K562 (cell line): ENCODE data around the gene SCN8A. TPM values are rescaled to one million over a fixed set of nuclear protein-coding genes. Genes with fewer than 3 reads are reported as not detected.

Experiments
- ATAC-seq: fragments of 200-7000 bp; cut with Tn5 transposase; 3 replicates; pipeline ENCODE4 v1.9.1; 2020; ENCODE audit warnings: moderate library complexity
- BruUV-seq: library from RNA; stranded (reverse); fragments of 400-500 nt; replicated peaks from 2 replicates; lab custom pipeline; 2021; lab: Mats Ljungman, UMichigan
- CTCF ChIA-PET: fragments of 300-600 bp; formaldehyde crosslinking; extraction: SDS; loops from one replicate; lab custom pipeline; 2021; ENCODE audit warnings: low intra/inter-chr PET ratio; lab: Yijun Ruan, JAX
- POLR2A ChIA-PET: fragments of 300-600, 350-650 bp; sonication (Branson Sonifier 250); formaldehyde crosslinking; extraction: SDS; loops from one replicate; lab custom pipeline; 2021; ENCODE audit warnings: antibody characterized with exemption, inconsistent platforms; lab: Yijun Ruan, JAX
- DNase-seq, 4 experiments: peaks; one replicate each; pipeline versions ENCODE4 v3.0.0 to v3.0.0-alpha.2; 2011 to 2018; ENCODE audit warnings: low spot score in 3 of 4, mixed read lengths in 3 of 4; ENCODE audit errors: extremely low read depth in 1 of 4
- FAIRE-seq: peaks from 2 replicates; lab custom pipeline; 2011; peaks lifted over from hg19 to GRCh38; lab: Jason Lieb, UNC
- H2AFZ ChIP-seq: 2 replicates; pipeline ENCODE4 v1.6.0; 2011; ENCODE audit warnings: low read depth, low read length, control low read depth, inconsistent platforms
- H3K27ac ChIP-seq: fragments of 200-600 bp; 3 replicates; pipeline ENCODE4 v1.8.0; 2011; ENCODE audit warnings: low read depth, mild to moderate bottlenecking, control low read depth, inconsistent platforms, low read length, moderate library complexity, mixed read lengths; ENCODE audit errors: extremely low read depth
- H3K27me3 ChIP-seq, 2 experiments: fragments of 300-600 bp in 1 of 2; 2 replicates in 1 of 2; 3 replicates in 1 of 2; pipeline versions ENCODE4 v1.6.0 to v1.8.0; 2011; ENCODE audit warnings: inconsistent platforms in 2 of 2, low read length in 2 of 2, mild to moderate bottlenecking in 1 of 2, mixed read lengths in 1 of 2, moderate library complexity in 1 of 2; ENCODE audit not compliant: control insufficient read depth in 2 of 2, insufficient read depth in 2 of 2
- H3K36me3 ChIP-seq: fragments of 300-600 bp; 3 replicates; pipeline ENCODE4 v1.8.0; 2011; ENCODE audit warnings: mild to moderate bottlenecking, low read length, inconsistent platforms; ENCODE audit not compliant: control insufficient read depth, insufficient read depth
- H3K4me1 ChIP-seq, 2 experiments: fragments of 200-600 bp in 1 of 2; replicated peaks in 1 of 2; 2 replicates in 1 of 2; 3 replicates in 1 of 2; pipeline versions ENCODE4 v1.5.1 to v1.8.0; 2011; ENCODE audit warnings: inconsistent platforms in 2 of 2, low read length in 2 of 2, mild to moderate bottlenecking in 1 of 2, mixed read lengths in 1 of 2, moderate library complexity in 1 of 2; ENCODE audit not compliant: control insufficient read depth in 2 of 2, insufficient read depth in 2 of 2
- H3K4me2 ChIP-seq: 2 replicates; pipeline ENCODE4 v1.6.1; 2011; ENCODE audit warnings: low read length, control low read depth, inconsistent platforms, mixed read lengths; ENCODE audit not compliant: insufficient read depth
- H3K4me3 ChIP-seq: fragments of 200-600 bp; sonication (generic), shearing (Covaris generic); 2 replicates; pipeline ENCODE4 v1.5.1; 2016; ENCODE audit warnings: control low read depth, inconsistent platforms
- H3K79me2 ChIP-seq: fragments of 200-600 bp; 3 replicates; pipeline ENCODE4 v1.8.0; 2011; ENCODE audit warnings: low read length, inconsistent platforms; ENCODE audit not compliant: control insufficient read depth, insufficient read depth
- H3K9ac ChIP-seq, 2 experiments: 2 replicates each; pipeline versions ENCODE4 v1.6.0 to v1.6.1; 2011; ENCODE audit warnings: low read depth in 2 of 2, low read length in 2 of 2, control low read depth in 1 of 2, inconsistent platforms in 1 of 2, mild to moderate bottlenecking in 1 of 2, mixed read lengths in 1 of 2; ENCODE audit not compliant: insufficient read depth in 1 of 2
- H3K9me1 ChIP-seq: one replicate; pipeline ENCODE4 v1.6.0; 2011; ENCODE audit warnings: inconsistent platforms, mild to moderate bottlenecking, low read length, moderate library complexity; ENCODE audit not compliant: control insufficient read depth, insufficient read depth
- H3K9me3 ChIP-seq: replicated peaks from 2 replicates; pipeline ENCODE4 v1.5.1; 2011; ENCODE audit warnings: low read depth, low read length, inconsistent platforms; ENCODE audit not compliant: control insufficient read depth, insufficient read depth
- H4K20me1 ChIP-seq: replicated peaks from 2 replicates; pipeline ENCODE4 v1.6.1; 2011; ENCODE audit warnings: low read length, inconsistent platforms, mixed read lengths; ENCODE audit not compliant: control insufficient read depth, insufficient read depth
- ASH1L ChIP-seq: fragments of 450-650 bp; IDR thresholded peaks from 2 replicates; pipeline ENCODE4 v1.6.1; 2018; ENCODE audit warnings: borderline replicate concordance, mild to moderate bottlenecking, low read depth; ENCODE audit not compliant: partially characterized antibody
- ATF1 ChIP-seq, 2 experiments: fragments of 450-650 bp in 1 of 2; IDR thresholded peaks; 2 replicates each; pipeline ENCODE4 v1.6.1; 2016; ENCODE audit warnings: missing compliant biosample characterization in 1 of 2, missing genetic modification characterization in 1 of 2
- EHMT2 ChIP-seq: fragments of 450-650 bp; IDR thresholded peaks from 2 replicates; pipeline ENCODE4 v1.6.1; 2018; ENCODE audit warnings: antibody characterized with exemption
- FUS ChIP-seq: fragments of 200-400 bp; formaldehyde crosslinking; optimal IDR thresholded peaks from 2 replicates; pipeline ENCODE3; 2017; ENCODE audit warnings: low read depth, low read length
- HIVEP1 ChIP-seq: fragments of 250-450 bp; sonication (Bioruptor Pico); IDR thresholded peaks from 2 replicates; pipeline ENCODE4 v1.4.0; 2020; ENCODE audit warnings: mild to moderate bottlenecking
- RCOR1 ChIP-seq, 2 experiments: IDR thresholded peaks; 2 replicates each; pipeline ENCODE4 v1.6.1; 2012; ENCODE audit warnings: low read depth in 2 of 2, low read length in 2 of 2, borderline replicate concordance in 1 of 2, improper control_type of control experiment in 1 of 2
- SETDB1 ChIP-seq: IDR thresholded peaks from one replicate; pipeline ENCODE4 v1.6.1; 2012; ENCODE audit warnings: low read length, control low read depth, inconsistent platforms
- ZBTB33 ChIP-seq: sonication (generic); formaldehyde crosslinking; IDR thresholded peaks from 2 replicates; pipeline ENCODE4 v1.8.1; 2023; ENCODE audit warnings: mild to moderate bottlenecking, missing genetic modification reagents
- ZNF217 ChIP-seq: sonication (generic); formaldehyde crosslinking; IDR thresholded peaks from 2 replicates; pipeline ENCODE4 v1.8.0; 2022; ENCODE audit warnings: mild to moderate bottlenecking, missing genetic modification reagents
- in situ Hi-C: fragments of 300-500 bp; cut with MboI; formaldehyde crosslinking; loops from 4 replicates; pipeline ENCODE4 v1.15.0; 2018; ENCODE audit warnings: inconsistent platforms, mixed read lengths
- intact Hi-C: fragments of 100-400 bp; cut with micrococcal nuclease; formaldehyde crosslinking; loops from 2 replicates; pipeline ENCODE4 v1.14.2; 2022
- polyA plus RNA-seq, 8 experiments: library from polyadenylated mRNA; depleted of rRNA in 4 of 8; stranded (reverse) in 5 of 8; unstranded in 3 of 8; fragments of >200 nt; fragmentation: Nextera tagmentation in 2 of 8; fragmentation: Illumina TruSeq in 1 of 8; extraction: Ambion mirVana in 2 of 8; extraction: Trizol in 1 of 8; gene quantifications; 2 replicates each; pipeline versions ENCODE4 v1.2.1 to v1.2.3, GENCODE V29; 2011 to 2014; ENCODE audit warnings: inconsistent platforms in 1 of 8, missing spikeins in 1 of 8
- total RNA-seq, 7 experiments: library from RNA; depleted of rRNA in 6 of 7; stranded (reverse); fragments of >200 nt in 6 of 7; fragmentation: Illumina TruSeq in 2 of 7; extraction: Trizol in 2 of 7; gene quantifications; 2 replicates each; pipeline versions ENCODE4 v1.2.1 to v1.2.3, GENCODE V29; 2011 to 2021; ENCODE audit warnings: low replicate concordance in 1 of 7

The SCN8A gene
- total and polyA plus RNA-seq, 9 of the 15 experiments (the other 6 are each of a cell fraction or from before 2014, with no cell fraction given), result 0.03 to 0.29 (median 0.15) TPM; not detected in 1

GRCh38 chr12:51759175-51759574 is 168.1 kb downstream of the SCN8A start:
- TF ChIP-seq ZBTB33 (CRISPR knock-in tag) (no peak), EHMT2 (no peak), SETDB1 (no peak), RCOR1 (IDR thresholded peaks at IDR 0.05; ENCODE audit: borderline replicate concordance in 1 of 2, low read depth in 2 of 2, low read length in 2 of 2) (no peak), FUS (no peak), ATF1 (CRISPR knock-in tag; IDR thresholded peaks at IDR 0.05) (no peak), ATF1 (tag; IDR thresholded peaks at IDR 0.05) (no peak), ASH1L (no peak), HIVEP1 (CRISPR knock-in tag) (no peak), ZNF217 (CRISPR knock-in tag) (no peak)
- TF ChIP-seq, all 486 proteins: peak for 0
- Histone ChIP-seq H3K9me3 (no peaks in the 10 kb centered on the region), H4K20me1 (no peaks in the 10 kb centered on the region), H3K27ac (no peak overlapping the region), H3K9me1 (no peaks in the 10 kb centered on the region), H3K9ac (no peak overlapping the region), H2AFZ (no peak overlapping the region), H3K4me1 (no peaks in the 10 kb centered on the region), H3K4me2 (no peak overlapping the region), H3K4me3 (no peak overlapping the region), H3K36me3 (no peaks in the 10 kb centered on the region), H3K79me2 (no peaks in the 10 kb centered on the region), H3K27me3 (no peaks in the 10 kb centered on the region; a peak in 2 of 5 replicates)
- in situ Hi-C loops, result no loop called here
- no peak for FAIRE-seq
- intact Hi-C loops, result no loop called here
- CTCF ChIA-PET, result no interaction called here
- no peak for ATAC-seq
- POLR2A ChIA-PET, result no interaction called here
- no TSS peak for BruUV-seq
- DNase-seq, result no peak
